Retina (tissue), 1 donor: Measurements from ENCODE around the gene TMPO.
"Not testable (repeated sequence)": the region's sequence is repeated elsewhere in the genome, so short reads cannot be mapped to it uniquely, and the experiment has no call there.

ENCODE experiments used
- DNase-seq: peaks from one replicate; pipeline ENCODE4 v3.0.0-alpha.2; 2016

The TMPO gene

DNA sequence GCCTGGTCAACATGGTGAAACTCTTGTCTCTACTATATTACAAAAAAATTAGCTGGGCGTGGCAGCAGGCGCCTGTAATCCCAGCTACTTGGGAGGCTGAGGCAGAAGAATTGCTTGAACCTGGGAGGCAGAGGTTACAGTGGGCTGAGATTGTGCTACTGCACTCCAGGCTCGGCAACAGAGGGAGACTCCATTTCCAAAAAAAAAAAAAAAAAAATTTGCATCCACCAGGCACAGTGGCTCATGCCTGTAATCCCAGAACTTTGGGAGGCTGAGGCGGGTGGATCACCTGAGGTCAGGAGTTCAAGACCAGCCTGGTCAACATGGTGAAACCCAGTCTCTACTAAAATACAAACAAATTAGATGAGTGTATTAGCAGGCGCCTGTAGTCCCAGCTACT is 3.6 kb upstream of the TMPO start:
- not testable (repeated sequence) for DNase-seq

DNA sequence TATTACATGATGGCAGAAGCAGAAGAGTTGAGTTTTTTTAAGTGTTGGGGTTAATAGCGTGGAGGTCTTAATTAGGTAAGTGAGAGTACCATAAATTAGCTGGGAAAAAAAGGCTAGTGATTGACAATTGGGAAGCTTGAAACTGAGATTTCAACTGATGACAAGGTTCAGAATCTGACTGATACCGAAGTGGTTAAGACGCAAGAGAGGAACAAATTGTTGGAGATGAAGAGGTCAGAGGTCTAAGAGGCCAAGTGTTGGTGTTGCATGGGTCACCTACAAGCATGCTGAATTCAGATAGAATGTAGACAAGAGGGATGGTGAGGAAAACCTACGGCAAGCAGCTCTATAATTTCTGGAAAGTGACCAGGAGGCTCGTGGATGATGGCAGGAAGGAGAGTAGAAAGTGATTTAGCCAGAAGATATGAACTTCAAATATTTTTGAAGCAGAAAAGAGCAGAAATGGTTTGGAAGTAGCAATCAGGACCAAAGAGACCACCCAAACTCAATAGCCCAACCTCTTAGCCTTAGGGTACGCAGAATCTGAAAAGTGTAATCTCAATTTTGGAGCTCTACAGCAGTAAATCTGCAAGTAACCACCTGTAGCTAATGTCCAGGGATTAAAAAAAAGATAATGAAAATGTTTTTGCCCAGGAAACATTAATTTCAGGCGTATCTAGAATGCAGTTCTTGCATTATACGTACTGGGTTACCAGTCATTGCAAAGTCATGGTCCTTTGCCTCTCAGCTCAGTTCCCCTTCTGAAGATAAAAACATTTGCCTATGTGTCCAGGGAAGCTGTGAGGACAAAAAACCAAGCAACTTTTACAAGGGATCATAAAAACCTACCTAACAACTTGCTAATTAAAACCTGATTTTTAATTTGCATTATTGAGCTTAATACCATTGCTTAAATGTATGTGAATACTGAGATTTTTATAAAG is 1.7 kb upstream of the TMPO start:
- no peak for DNase-seq

DNA sequence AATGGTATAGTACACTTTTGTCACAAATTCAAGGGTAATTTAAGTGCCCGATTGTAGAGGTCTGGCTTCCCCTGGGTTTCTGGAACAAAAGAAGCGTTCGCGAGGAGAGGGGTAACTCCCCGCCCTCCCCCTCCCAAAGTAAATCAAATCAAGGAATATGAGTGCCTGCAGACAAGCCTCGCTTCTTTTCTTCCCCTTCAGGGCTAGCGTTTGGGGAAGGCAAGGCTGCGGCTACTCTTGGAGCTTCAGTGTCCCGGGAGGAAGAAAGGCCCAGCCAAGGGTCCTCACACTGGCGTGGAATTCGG is 456 bp upstream of the TMPO start:
- no peak for DNase-seq

DNA sequence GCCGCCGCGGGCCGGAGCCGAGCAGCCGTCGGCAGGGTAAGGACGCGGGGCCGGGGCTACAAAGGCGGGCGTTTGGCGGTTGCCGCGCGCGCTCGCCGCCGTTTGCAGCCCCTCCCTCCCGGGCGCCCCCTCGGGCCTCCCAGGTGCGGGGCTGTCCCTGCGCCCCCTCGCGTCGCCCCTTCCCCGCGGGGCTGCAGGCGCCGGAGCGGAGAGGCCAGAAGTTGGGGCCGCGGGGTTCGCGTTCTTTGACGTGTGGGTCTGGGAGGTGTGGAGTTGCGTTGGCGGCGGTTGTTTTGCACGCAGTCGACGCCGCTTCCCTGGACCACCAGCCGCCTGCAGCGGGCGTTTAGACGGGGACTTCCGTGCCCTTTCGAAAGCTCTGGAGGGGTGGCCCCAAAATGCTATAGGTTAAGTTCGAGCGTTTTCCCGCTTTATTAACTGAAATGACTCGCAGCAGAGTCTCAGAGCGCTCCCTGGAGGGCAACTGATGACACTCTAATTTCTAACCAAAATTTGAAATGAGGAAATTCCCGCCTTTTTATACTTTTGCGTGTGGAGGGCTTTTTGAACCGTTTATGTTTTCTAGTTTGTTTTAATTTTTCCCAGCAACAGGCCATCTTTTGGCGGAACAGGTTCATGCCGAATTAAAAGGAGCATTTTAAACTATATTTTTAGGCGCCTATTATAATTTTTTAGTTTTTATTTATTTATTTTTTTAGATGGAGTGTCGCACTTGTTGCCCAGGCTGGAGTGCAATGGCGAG is 902 bp downstream of the TMPO start:
- peak; percentile 91 for DNase-seq

DNA sequence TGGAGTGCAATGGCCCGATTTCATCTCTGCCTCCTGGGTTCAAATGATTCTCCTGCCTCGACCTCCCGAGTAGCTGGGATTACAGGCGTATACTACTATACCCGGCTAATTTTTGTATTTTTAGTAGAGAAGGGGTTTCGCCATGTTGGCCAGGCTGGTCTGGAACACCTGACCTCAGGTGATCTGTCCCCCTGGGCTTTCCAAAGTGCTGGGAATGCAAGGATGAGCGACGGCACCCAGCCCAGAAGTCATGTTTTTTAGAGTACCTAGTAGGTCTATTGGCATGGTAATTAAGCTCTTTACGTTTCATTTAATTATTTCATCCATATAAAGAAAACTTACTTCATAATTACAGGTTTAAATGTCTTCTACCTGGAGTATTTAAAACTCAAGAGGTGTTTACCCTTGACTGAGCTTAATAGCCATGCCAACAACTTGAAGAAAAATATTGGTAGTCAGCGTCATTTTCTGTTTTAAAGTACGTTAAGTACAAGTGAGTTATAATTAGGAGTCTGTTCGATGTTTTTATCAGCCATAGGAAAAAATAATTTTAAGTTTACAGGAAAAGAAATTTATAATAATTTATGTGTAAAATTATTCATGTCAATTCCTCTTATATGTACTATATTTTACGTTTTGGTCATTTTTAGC is 4.0 kb downstream of the TMPO start:
- no peak for DNase-seq

DNA sequence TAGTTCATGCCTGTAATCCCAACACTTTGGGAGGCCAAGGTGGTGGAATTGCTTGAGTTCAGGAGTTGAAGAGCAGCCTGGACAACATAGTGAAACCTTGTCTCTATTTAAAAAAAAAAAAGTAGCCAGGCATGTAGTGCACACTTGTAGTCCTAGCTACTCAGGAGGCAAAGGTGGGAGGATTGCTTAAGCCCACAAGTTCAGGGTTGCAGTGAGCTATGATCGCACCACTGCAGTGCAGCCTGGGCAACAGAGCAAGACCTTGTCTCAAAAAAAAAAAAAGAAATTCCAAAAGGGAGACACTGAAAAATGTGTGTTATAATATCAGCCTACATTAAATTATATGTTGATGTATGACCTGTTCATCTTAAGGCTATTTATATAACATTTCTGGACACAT is 14.7 kb downstream of the TMPO start:
- DNase-seq: no peak

DNA sequence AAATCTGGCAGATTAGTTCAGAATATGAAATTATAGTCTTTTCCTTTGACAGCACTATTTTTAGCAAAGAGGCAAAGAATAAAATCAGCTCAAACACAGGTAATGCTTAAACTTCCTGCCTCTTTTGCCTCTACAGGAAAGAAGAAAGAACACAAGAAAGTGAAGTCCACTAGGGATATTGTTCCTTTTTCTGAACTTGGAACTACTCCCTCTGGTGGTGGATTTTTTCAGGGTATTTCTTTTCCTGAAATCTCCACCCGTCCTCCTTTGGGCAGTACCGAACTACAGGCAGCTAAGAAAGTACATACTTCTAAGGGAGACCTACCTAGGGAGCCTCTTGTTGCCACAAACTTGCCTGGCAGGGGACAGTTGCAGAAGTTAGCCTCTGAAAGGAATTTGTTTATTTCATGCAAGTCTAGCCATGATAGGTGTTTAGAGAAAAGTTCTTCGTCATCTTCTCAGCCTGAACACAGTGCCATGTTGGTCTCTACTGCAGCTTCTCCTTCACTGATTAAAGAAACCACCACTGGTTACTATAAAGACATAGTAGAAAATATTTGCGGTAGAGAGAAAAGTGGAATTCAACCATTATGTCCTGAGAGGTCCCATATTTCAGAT is 17.4 kb downstream of the TMPO start:
- peak; percentile 13 for DNase-seq

DNA sequence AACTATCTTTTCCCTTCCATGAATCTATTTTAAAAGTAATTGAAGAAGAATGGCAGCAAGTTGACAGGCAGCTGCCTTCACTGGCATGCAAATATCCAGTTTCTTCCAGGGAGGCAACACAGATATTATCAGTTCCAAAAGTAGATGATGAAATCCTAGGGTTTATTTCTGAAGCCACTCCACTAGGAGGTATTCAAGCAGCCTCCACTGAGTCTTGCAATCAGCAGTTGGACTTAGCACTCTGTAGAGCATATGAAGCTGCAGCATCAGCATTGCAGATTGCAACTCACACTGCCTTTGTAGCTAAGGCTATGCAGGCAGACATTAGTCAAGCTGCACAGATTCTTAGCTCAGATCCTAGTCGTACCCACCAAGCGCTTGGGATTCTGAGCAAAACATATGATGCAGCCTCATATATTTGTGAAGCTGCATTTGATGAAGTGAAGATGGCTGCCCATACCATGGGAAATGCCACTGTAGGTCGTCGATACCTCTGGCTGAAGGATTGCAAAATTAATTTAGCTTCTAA is 18.4 kb downstream of the TMPO start:
- no peak for DNase-seq

DNA sequence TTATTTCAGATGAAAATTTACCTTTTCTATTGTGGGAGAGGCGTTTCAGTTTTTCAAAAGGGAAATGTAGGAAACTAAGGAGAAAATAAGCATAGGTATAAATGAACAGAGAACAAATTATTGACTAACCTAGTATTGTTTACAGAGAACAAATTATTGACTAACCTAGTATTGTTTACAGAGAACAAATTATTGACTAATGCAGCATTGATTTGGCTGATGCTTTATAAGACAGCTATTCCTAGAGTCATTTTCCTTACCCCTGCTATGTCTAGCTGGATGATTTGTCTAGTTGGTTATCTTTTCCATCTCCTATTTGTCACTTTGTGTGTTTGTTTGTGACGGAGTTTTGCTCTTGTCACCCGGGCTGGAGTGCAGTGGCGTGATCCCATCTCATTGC is 22.6 kb downstream of the TMPO start:
- DNase-seq: no peak

DNA sequence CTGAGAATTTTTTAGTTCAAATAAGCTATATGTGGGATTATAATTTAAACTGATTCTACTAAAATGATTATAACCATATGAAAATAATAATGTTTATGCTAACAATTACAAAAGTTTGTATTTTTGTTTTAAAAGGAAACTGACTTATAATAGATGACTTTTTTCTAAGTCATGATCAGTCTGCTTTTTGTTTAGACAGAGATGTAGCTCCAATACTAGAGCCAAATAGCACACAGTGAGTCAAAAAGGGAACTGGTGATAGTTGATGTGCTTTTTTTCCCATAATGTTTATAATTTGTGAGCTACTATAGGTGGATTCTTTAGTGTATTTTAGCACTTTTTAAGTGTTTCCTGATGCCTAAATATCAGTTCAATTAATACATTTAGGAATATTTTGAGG is 28.3 kb downstream of the TMPO start:
- no peak for DNase-seq

DNA sequence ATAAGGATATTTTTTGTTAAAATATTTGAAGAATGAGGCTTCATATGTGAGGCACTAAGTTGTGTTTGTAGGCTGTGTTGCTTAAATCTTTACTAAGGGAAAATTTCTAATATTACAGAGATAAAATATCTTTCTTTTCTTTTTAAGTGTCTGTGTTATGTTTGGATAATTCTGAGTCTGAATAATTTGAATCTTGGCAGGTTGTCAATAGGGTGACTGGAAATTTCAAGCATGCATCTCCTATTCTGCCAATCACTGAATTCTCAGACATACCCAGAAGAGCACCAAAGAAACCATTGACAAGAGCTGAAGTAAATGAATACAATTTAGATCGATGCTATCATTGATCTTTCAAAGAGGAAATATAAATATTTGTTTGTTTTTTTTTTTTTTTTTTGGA is 29.4 kb downstream of the TMPO start:
- DNase-seq: no peak

DNA sequence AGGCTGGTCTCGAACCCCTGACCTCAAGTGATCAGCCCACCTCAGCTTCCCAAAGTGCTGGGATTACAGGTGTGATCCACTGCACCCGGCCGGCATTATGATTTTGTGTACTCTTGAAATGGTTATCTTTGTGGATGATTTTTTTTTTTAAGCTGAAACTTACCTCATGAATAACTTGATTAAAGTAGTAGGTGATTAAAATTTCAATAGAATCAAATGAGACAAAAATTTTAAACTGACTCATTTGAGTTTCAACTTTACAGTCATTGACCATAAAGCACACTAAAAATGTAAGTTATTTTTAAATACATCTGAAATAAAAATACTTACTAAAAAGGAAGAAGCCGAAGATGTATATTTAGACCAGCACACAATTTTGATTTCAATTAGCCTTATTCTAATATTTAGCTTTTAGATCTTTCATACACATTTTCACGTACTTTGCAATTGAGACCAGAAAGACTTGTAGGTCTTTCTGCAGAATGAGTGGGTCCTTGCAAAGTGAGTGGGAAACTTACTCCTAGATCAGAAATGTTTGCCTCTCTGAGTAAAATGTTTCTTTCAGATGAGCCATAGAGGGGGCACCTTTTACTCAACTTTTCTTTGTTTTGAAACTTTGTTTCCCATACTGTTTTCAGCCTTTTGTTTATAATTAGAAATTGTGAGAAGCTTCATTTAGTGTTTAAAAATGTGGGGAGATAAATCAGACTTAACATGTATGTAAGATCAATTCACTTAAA is 34.2 kb downstream of the TMPO start:
- DNase-seq: no peak

DNA sequence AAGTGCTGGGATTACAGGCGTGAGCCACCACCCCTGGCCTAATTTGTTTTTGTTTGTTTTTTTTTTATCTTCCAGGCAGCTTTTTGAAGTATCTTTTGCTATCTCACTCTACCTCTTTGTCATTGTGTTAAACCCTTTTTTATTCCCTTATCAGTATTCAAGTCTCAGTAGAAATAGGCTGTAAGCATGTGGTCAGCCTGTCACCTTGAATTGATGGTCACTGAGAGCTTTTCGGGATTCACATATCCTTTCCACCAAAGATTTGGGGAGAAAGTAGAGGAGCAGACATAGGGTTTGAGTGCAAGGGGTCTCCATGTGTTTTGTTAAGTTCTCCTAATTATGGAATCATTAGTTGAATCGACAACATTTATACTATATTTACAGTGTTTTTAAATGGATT is 36.4 kb downstream of the TMPO start:
- no peak for DNase-seq

DNA sequence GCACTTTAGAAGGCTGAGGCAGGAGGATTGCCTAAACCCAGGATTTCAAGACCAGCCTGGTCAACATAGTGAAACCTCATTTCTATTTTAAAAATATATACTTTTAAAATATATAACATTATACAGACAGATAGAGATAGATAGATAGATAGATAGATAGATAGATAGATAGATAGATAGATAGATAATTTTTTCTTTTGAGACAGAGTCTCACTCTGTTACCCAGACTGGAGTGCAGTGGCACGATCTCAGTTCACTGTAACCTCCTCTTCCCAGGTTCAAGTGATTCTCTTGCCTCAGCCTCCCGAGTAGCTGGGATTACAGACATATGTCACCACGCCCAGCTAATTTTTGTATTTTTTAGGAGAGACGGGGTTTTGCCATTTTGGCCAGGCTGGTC is 42.7 kb downstream of the TMPO start:
- not testable (repeated sequence) for DNase-seq

DNA sequence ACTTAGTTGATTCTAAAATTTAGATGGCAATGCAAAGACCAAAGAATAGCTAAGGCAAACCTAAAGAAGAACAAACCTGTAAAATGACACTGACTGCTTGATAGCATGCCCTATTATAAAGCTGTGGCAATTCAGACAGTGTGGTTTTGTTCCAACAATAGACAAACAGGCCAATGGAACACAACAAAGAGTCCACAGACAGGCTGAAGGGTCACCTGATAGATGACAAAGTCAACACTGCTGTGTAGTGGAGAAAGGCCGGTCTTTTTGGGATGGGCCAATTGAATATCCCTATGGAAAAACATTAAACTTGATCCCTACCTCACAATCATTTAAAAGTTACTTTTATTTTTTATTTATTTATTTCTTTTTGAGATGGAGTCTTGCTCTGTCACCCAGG is 44.3 kb downstream of the TMPO start:
- DNase-seq: no peak

DNA sequence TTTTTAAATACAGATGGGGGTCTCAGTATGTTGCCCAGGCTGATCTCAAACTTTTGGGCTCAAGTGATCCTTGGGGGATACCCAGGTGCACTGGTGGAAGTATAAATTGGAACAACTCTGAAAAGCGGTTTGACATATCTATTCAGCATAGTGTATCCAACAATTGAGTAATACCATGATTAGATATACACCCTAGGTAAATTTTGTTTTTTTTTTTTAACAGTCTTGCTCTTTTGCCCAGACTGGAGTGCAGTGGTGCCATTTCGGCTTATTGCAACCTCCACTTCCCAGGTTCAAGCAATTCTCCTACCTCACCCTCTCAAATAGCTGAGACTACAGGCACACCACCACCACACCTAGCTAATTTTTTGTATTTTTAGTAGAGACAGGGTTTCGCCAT is 46.5 kb downstream of the TMPO start:
- DNase-seq: no peak

DNA sequence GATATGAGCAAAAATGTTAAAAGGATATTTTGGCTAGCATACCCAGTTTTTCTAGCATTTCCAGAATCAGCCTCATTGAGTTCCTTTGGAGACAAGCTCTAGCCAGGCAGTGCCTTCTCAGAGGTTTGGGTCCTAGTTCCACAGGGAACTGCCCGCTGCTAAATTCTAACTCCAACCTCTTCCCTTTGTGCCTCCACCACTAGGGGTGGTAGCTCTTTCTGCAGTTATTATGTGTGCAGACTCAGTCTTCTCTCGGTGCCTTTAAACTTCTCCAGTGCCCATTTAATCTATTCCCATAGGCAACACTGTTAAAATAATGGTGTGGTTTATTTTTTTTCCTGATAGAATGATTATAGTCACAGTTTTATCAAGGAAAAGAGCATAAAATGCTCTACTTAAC is 56.6 kb downstream of the TMPO start:
- no peak for DNase-seq

DNA sequence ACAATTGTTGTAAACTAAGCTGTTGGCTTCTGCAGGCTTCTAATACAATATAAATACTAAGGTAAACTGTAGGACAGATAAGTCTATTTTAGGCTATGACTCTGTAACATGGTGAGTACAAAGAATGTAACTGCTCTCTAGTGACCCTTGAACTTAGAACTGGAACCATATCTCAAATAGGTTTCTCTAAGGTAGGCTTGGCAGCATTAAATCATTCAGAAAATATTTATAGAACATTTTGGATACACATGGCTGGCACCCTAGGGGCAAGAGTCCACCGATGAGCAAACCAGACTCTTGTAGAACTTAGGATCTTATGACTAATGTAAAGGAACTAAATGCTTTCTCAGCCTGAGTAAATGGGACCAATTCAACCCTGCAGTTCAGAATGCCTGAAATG is 58.7 kb downstream of the TMPO start:
- no peak for DNase-seq

DNA sequence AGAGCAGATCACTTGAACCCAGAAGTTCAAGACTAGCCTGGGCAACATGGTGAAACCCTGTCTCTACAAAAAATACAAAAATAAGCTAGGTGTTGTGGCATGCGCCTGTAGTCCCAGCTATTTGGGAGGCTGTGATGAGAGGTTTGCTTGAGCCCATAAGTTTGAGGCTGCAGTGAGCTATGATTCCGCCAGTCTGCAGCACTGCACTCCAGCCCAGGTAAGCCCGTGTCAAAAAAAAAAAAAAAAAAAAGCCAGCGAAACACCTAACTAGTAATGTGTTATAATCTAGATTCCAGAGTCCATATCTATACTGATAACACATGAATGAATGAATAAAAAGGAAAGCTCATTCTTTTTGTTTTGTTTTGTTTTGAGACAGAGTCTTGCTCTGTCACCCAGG is 59.6 kb downstream of the TMPO start:
- DNase-seq: no peak

DNA sequence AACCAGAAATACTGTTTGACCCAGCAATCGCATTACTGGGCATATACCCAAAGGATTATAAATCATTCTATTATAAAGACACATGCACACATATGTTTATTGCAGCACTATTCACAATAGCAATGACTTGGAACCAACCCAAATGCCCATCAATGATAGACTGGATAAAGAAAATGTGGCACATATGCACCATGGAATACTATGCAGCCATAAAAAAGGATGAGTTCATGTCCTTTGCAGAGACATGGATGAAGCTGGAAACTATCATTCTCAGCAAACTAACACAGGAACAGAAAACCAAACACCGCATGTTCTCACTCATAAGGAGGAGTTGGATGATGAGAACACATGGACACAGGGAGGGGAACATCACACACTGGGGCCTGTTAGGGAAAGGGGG is 61.4 kb downstream of the TMPO start:
- DNase-seq: not testable (repeated sequence)

DNA sequence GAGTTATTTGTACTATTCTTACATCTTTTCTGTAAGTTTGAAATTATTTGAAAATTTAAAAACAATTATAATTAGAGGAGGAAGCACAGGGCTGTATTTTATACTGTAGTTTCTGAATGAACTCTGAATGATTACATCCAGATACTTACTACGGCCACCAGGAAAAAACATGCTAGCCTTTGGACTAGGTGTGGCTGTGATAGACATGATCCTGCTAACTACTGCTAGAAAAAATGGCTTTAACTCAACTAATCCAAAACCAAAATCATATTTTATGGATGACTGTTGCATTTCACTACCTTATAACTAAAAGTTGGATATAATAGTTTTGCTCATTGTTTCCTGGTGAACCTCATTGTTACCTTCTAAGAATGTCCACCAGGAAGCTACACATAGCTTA is 63.0 kb downstream of the TMPO start:
- DNase-seq: no peak

DNA sequence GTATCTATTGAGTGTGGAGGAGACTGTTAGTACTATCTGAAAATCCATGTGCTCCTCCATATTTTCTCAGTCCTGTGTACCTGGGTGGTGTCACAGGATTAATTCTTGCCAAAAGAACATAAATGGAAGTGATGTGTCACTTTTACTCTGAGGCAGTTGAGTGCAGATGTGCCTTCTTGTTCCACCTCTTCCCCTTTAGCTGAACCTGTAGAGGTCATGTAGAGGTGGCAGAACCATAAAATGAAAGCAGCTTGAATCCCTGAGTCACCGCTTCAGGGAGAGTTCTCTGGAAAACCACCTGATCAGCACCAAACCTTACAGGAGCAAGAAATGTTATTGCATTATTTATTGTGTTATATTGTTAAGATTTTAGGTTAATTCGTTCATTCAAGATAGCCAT is 63.4 kb downstream of the TMPO start:
- DNase-seq: no peak

DNA sequence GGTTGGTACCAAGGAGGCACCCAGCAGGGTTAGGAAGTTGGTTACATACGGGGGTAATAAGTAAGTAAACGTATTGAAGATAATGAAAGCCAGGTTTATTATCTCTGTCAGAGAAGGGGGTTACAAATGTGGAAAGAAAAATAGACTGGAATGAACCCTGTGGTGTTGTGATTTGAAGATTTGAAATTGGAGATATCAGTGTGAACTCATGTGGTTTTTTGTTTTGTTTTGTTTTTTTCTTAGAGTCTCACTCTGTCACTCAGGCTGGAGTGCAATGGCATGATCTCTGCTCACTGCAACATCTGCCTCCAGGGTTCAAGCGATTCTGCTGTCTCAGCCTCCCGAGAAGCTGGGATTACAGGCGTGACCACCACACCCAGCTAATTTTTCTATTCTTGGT is 64.0 kb downstream of the TMPO start:
- DNase-seq: no peak
